HG03571 (cell line): ENCODE results near the gene CCR2.
A peak's percentile ranks its signal among the peaks of the same experiment; 100 is the strongest.
"Not testable (repeated sequence)": the region's sequence is repeated elsewhere in the genome, so short reads cannot be mapped to it uniquely, and the experiment has no call there.

ENCODE experiments used
- ATAC-seq: cut with Tn5 transposase; IDR thresholded peaks from one replicate; pipeline ENCODE4 v1.9.1; 2021; ENCODE audit not compliant: unreplicated experiment

The CCR2 gene

DNA sequence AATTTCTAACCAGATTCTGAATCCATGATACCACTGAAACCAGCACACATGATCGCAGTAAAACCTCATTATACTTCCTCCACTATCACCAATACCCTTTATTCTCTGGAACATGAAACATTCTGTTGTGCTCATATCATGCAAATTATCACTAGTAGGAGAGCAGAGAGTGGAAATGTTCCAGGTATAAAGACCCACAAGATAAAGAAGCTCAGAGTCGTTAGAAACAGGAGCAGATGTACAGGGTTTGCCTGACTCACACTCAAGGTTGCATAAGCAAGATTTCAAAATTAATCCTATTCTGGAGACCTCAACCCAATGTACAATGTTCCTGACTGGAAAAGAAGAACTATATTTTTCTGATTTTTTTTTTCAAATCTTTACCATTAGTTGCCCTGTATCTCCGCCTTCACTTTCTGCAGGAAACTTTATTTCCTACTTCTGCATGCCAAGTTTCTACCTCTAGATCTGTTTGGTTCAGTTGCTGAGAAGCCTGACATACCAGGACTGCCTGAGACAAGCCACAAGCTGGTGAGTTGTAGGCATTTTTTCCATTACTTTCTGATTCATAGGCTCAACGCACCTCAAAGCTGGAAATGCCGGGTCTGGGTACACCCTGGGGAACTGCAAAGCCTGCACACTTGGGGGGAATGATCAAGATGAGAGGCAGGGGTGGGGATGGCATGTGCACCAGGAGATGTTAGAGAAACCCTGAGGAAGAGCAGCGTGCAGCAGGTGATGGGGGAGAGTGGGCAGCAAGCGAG is at the start of gene CCR2:
CCR2 (plus strand) TSS at position 465 of the 764 bp plus-strand sequence. CDS start 3,417 bp downstream, outside the sequence.
- ATAC-seq = no peak

DNA sequence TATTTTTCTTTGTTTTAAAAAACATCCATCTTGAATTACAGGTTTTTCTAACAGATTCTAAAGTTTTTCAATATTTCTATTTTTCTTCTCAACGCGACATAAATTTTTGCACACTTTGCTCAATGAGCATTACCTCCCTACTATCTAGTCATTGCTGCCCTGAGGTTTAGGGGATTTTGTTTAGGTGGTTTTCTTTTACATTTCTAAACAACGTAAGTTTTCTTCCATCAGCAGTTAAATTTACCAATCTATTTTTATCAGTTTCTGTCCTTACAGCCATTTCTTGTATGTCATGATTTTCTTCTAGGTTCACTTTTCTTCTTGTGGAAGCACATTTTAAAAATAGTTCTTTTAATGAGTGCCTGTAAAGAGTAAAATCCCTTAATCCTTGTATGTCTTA is 49.2 kb upstream of the CCR2 start:
- no peak for ATAC-seq

DNA sequence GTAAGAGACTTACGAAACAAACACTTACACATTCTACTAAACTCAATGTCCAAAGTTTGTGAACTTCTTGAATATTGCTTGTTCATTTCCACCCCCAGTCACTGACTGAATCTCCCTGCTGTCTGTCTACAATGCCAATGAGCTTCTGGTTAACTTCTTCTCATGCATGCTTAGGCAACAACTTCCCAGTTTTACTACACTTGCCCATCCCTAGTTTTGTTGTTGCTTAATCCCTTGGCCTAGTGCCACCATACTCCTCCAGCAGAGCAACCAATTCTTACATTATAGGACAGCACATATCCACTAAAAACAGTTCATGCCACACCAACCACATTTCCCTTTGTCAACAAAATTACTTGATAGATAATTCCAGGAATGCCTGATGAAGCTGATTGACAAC is 40.9 kb upstream of the CCR2 start:
- ATAC-seq = no peak

DNA sequence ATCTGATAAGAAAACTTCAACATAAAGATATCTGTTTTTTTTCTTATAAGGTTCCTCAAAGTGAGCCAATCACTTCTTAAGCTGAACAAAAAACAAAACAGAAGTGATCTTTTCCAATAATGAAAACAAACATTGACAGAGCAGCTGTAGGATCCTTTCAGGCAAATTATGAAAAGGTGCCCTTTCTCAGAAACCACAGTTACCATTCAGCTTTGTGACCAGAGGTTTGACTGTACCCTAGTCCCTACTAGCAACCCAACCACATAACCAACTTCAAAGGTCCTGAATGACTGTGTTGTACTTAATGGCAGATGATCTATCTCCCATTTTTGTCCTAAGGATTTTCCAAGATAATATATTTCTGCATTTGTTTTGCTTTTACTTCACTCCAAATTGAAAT is 39.4 kb upstream of the CCR2 start:
- no peak for ATAC-seq

DNA sequence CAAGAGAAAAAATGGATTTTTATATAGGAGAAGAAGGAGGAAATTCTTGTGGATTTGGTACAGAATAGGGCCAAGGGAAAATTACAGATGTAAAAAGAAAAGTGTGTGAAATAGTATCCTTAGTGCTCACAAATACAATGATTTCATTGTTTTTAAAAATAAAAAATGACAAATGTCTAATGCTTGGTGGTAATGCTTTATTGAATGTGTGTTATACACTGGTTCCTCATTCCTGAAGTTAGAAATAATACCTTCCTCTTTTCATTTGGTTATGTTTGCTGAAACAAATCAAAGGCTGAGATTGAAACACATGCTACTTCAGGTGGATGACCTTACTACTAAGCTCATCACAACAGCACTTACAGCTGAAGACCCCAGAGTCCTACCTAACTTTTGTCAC is 37.7 kb upstream of the CCR2 start:
- ATAC-seq = no peak

DNA sequence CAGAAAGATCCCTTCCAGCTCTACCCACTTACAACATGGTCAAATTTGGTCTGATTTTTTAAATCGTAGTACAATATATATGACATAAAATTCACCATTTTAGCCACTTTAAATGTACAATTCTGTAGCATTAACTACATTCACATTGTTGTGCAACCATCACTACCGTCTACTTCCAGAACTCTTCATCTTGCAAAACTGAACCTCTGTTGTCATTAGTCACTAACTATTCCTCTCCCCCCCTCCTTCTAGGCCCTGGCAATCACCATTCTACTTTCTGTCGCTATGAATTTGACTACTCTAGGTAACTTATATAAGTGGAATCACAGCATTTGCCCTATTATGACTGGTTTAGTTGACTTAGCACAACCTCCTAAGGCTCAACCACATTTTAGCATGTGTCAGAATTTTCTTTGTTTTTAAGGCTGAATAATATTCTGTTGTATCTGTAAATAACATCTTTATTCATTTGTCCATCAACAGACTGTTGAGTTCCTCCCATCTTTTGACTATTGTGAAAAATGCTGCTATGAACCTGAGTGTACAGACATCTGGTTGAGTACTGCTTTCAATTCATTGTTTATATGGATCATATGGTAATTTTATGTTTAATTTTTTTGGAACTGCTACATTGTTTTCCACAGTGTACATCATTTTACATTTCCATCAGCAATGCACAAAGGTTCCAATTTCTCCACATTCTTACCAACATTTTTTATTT is 35.5 kb upstream of the CCR2 start:
- no peak for ATAC-seq

DNA sequence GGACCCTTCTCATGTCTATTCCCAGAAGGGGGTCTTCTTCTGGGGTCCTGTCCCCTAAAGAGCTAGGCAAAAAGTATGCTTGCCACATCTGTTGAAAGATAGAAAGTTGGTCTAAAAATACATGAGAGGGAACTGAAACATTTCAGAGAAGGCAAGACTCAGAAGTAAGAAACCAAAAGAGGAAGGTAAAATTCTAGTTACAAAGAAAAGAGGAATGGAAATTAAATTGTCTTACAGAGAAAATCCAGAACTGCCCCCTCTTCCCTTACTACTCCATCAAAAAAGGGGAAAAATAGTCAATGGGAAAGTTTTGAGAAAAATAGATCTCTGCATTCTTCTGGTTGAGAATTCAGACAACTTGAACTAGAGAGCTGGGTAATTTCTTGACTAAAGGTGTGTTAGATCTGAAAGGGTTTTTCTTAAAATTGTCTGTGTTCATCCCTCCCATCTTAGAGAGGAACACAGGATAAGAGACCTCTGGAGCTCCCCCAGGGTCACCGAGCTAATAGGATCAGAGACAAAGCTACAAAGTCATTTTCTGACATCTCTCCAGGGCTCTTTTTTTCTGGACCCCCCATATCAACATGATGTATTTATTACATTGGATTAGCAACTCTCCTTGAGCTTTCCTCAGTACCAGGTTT is 32.3 kb upstream of the CCR2 start:
- no peak for ATAC-seq

DNA sequence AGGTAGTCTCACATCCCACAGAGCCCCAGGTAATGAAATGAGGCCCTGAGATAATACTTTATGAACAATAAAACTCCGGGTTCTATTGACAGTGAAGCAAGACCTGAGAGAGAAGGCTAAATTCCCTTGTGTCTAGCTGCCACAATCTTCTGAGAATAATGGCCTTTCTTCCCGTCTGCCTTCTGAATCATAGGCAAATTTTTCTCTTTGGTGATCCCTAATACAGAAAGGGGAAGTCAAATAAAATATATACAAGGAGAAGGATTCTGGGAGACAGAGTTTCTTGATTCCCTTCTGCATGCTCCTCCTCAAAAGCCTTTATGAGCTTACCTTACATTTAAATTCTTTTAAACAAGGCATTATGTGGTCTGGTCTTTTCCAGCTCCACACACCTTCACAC is 29.9 kb upstream of the CCR2 start:
- no peak for ATAC-seq

DNA sequence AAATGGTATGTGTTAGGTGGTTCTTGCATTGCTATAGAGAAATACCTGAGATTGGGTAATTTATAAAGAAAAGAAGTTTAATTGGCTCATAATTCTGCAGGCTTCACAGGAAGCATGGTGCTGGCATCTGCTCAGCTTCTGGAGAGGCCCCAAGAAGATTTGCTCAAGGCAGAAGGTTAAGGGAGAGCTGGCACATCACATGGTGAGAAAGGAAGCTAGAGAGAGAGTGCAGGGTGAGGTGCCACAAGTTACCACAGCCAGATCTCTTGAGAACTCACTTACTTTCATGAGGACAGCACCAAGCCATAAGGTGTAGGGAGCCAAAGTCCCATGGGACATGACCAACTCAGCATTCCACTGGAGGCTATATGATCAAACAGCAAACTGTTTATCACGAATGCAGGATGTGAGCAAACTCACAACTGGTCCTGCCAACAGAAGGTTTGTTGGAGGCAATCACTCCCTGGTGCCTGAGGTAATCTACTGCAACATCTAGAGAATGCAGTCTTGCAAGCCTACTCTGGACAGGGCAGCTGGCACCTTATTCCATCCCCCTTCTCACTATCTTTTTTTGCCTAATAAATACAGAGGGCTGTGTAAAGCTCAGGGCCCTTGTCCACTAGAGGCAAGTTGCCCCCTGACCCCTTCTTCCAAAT is 28.1 kb upstream of the CCR2 start:
- ATAC-seq = no peak

DNA sequence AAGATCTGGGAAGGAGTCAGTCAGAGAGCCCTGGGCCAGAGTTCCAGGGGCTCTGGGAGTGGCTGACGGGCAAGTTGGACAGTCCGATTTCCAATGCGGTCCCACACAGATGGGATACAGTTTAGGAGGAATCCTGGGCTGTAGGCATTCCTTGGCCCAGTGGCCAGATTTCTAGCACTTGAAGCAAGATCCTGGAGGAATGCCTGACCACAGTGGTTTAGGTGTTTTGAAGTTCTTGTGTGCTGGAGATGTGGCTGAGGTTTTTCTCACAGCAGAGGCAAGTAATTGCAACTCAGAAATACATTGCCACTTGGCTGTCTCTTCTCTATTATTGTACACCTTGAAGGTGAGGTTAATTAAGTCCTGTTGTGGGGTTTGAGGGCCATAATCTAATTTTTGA is 23.2 kb upstream of the CCR2 start:
- ATAC-seq = not testable (repeated sequence)

DNA sequence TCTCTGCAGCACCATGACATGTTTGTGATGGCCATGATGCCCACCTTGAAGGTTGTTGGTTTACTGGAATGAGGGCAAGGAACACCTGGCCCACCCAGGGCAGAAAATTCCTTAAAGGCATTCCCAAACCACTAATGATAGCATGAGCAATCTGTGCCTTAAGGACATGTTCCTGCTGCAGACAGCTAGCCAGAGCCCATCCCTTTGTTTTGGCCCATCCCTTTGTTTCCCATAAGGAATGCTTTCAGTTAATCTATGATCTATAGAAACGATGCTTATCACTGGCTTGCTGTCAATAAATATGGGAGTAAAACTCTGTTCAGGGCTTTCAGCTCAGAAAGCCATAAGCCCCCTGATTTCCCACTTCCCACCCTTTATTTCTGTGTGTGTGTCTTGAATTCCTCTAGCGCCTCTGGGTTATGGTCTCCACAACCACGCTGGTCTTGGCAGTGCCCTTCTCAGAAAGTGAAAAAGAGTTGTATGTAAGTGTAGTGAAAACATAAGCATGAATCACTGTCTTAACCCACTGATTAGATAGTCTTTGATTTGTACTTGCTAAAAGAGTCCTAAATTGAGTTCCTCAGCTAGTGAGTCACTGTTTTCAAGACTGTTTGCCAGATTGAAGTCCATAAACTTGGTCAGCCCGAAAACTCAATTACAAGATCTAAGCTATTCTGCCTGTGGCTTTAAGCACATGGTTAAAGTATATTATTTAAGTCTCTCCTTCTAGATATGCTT is 19.0 kb upstream of the CCR2 start:
- no peak for ATAC-seq

DNA sequence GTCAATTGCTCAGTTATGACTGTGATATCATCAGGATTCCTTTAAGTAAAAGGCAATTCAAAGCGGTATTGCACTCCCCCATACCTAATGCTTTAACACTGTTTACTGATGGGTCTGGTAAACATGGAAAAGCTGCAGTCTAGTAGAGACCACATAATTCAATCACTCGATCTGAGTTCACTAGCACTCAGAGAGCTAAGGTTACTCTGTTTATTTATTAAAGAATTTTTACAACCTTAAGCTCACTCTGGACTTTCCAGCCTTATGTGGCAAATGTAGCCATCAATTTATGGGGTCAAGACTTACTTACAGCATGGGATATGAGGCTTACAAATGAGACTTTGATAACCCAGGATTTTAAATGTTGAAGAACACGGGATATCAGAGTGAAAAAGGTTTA is 18.4 kb upstream of the CCR2 start:
- ATAC-seq = no peak

DNA sequence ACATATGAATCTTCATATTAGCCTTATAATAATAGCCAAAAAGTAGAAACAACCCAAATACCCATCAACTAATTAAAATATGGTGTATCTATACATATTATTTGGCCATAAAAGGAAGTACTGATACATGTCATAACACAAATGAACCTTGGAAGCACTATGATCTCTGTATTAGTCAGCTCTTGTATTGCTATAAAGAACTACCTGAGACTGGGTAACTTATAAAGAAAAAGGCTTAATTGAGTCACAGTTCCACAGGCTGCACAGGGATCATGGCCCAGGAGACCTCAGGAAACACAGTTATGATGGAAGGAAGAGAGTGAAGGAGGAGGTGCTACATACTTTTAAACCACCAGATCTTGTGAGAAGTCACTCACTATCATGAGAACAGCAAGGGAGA is 16.0 kb upstream of the CCR2 start:
- no peak for ATAC-seq

DNA sequence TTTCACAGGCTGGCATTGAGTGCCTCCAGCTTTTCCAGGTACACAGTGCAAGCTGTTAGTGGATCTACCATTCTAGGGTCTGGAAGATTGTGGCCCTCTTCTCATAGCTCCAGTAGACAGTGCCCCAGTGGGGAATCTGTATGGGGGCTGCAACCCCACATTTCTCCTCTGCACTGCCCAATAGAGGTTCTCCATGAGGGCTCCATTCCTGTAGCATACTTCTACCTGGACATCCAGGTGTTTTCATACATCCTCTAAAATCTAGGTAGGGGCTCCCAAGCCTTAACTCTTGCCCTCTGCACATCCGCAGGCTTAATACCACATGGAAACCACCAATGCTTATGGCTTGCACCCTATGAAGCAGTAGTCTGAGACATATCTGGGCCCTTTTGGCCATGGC is 15.1 kb upstream of the CCR2 start:
- ATAC-seq = no peak

DNA sequence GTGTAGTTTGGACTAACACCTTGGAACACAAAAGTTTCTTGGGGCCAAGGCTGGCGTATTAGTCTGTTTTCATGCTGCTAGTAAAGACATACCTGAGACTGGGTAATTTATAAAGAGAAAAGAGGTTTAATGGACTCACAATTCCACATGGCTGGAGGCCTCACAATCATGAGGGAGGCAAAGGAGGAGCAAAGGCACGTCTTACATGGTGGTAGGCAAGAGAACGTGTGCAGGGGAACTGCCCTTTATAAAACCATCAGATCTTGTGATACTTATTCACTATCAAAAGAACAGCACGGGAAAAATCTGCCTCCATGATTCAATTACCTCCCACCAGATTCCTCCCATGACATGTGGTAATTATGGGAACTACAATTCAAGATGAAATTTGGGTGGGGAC is 9.4 kb upstream of the CCR2 start:
- ATAC-seq = no peak

DNA sequence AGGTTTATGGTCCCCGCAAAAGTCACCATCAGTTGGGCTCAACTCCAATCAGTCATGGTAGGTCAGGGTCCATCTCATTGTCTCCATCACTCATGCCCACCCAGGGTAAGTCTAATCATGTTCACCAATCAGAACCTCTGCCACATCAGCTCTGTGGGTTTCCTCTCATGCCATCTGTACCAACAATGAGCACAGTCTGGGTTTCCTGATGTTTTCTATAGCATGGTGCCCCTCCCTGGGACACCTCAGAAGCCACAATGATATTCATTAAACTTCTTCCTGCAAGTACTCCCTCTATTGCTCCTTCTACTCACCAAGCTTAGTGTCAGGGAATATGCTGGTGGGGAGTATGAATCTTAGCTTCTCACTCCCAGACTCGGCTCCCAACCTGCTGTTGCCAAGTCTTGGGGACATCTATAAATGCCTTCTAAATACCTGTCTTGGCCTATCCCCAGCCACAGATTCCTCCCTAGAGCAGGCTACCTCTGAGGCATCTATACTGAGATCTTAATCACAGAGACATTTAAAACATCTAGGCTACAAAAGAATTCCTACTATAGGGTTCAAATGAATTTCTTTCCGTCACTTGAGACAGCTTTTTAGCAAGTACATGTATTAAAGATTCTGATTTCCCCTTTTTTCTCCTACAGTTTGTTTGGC is 5.0 kb upstream of the CCR2 start:
- no peak for ATAC-seq

DNA sequence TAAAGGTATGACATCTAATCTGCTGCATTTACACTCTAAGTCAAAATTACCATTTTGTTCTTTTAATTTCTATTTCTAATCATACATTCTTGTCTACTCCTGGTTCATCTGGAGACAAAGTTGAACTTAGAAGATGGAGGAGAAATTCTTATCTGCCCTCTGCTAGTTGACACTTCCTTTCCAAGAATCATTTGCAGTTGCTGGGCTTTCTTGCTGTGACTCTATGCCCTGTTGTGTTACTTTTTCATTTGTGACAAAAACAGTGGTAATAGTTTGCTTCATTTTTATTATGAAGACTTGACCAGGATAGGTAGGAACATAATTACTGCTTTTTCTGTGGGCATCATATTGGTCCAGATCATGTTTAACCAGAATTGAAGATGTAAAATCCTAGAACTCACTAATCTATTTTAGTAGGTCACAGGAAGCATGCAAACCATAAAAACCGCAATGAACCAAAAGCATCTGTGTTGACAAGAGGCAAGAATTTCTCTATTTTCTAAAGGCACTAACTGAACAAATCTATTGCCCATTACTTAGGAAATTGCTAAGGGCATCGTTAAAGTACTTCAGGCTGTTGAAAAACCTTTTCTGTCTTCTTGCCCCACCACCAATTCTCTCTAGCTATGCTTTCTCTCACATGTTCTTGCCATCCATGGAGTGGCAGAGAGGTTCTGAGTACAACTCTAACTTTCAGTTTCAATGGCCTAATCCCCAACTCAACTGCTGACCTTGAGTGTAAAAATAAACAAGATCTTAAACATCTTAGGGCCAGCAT is 4.2 kb upstream of the CCR2 start:
- peak; percentile 67 for ATAC-seq

DNA sequence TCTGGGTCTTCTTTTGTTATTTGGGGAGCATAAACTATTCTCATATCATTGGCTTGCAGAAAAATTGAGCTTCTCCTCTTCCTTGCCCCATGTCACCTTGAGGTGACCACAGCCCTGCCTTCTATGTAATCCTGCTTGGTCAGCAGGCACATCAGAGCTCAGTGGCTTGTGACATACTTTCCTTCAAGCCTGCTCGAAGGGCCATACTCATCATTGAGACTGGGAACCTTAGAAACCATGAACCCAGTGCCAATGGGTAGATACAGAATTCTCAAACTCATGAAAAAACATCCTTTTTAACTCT is 3.7 kb upstream of the CCR2 start:
- peak; percentile 40 for ATAC-seq

DNA sequence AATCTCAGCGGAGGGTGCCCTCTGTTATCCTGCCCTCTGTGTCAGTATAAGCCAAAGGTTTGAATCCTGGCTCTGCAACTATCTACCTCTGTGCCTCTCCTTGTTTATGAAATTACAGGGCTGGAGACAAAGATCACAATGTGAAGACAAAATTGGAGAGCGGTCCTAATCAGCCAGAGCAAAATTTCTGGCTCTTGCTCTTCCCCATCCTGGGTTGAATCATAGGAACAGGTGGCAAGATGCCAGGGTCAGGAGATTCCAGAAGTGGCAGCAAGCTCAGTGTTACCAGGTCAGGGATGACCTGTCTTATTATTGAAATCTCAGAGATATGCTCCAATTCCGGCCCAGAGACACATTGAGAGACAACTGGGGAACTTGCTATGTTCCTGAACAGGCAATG is 2.3 kb upstream of the CCR2 start:
- ATAC-seq = no peak

DNA sequence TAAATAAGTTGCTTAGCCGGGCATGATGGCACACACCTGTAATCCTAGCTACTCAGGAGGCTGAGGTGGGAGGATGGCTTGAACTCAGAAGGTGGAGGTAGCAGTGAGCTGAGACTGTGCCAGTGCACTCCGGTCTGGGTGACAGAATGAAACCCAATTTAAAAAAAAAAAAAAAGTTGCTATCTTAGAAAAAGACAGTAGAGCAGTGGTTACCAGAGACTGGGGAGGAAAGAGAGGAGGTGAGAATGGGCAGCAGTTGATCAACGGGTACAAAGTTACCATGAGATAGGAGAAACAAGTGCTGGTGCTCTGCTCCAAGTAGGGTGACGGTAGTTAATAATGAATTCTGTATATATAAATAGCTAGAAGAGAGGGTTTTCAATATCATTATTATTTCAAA is 821 bp upstream of the CCR2 start:
- ATAC-seq = no peak
